Mesendoderm (in vitro differentiated cells): ENCODE measurements around the gene TMEM50B.

Source experiments
- DNase-seq: peaks from one replicate; pipeline ENCODE4 v3.0.0; 2013
- H2AK5ac ChIP-seq: 2 replicates; pipeline ENCODE4 v1.6.1; 2013; ENCODE audit warnings: low read length, inconsistent platforms
- H2BK120ac ChIP-seq: 2 replicates; pipeline ENCODE4 v1.6.1; 2013; ENCODE audit warnings: low read depth, mild to moderate bottlenecking, low read length, moderate library complexity, mixed read lengths
- H2BK15ac ChIP-seq: replicated peaks from 2 replicates; pipeline ENCODE4 v1.6.1; 2013; ENCODE audit warnings: low read depth, mild to moderate bottlenecking, moderate library complexity
- H2BK5ac ChIP-seq: 2 replicates; pipeline ENCODE4 v1.6.1; 2013; ENCODE audit warnings: low read length, inconsistent platforms
- H3K18ac ChIP-seq: 2 replicates; pipeline ENCODE4 v1.6.1; 2013; ENCODE audit warnings: mild to moderate bottlenecking, low read length, mixed read lengths
- H3K23ac ChIP-seq: one replicate; pipeline ENCODE4 v1.6.1; 2013; ENCODE audit warnings: low read length
- H3K27ac ChIP-seq: 2 replicates; pipeline ENCODE4 v1.5.1; 2013; ENCODE audit warnings: low read depth, mild to moderate bottlenecking, inconsistent platforms, low read length, moderate library complexity
- H3K27me3 ChIP-seq: 2 replicates; pipeline ENCODE4 v1.6.1; 2013; ENCODE audit warnings: low read length, control low read depth, mild to moderate bottlenecking, inconsistent platforms; ENCODE audit not compliant: insufficient read depth, poor library complexity
- H3K36me3 ChIP-seq: 2 replicates; pipeline ENCODE4 v1.6.1; 2013; ENCODE audit warnings: low read length, inconsistent platforms; ENCODE audit not compliant: control insufficient read depth, insufficient read depth
- H3K4ac ChIP-seq: one replicate; pipeline ENCODE4 v1.6.1; 2013; ENCODE audit warnings: low read depth, mild to moderate bottlenecking, low read length, moderate library complexity
- H3K4me1 ChIP-seq: 2 replicates; pipeline ENCODE4 v1.6.1; 2013; ENCODE audit warnings: low read depth, low read length, inconsistent platforms; ENCODE audit not compliant: control insufficient read depth
- H3K4me2 ChIP-seq: 2 replicates; pipeline ENCODE4 v1.6.1; 2013; ENCODE audit warnings: low read length
- H3K4me3 ChIP-seq: 2 replicates; pipeline ENCODE4 v1.5.1; 2013; ENCODE audit warnings: mild to moderate bottlenecking, low read length
- H3K56ac ChIP-seq: one replicate; pipeline ENCODE4 v1.6.1; 2013; ENCODE audit warnings: low read length
- H3K79me1 ChIP-seq: 2 replicates; pipeline ENCODE4 v1.6.1; 2013; ENCODE audit warnings: low read length, inconsistent platforms
- H3K79me2 ChIP-seq: 2 replicates; pipeline ENCODE4 v1.6.1; 2013; ENCODE audit warnings: mild to moderate bottlenecking, low read length; ENCODE audit not compliant: control insufficient read depth, insufficient read depth
- H3K9ac ChIP-seq: 2 replicates; pipeline ENCODE4 v1.6.1; 2013; ENCODE audit warnings: low read length, inconsistent platforms
- H4K5ac ChIP-seq: one replicate; pipeline ENCODE4 v1.6.1; 2013; ENCODE audit warnings: low read length
- H4K8ac ChIP-seq: one replicate; pipeline ENCODE4 v1.6.1; 2013; ENCODE audit warnings: low read depth, mild to moderate bottlenecking, control low read depth, low read length, moderate library complexity
- WGBS: extraction: QIAGEN DNeasy Blood & Tissue Kit; methylation state at CpG from one replicate; pipeline ENCODE4 v1.1.7; 2013; ENCODE audit warnings: low lambda C conversion rate, missing lambda C conversion rate; ENCODE audit not compliant: insufficient coverage; ENCODE audit errors: extremely low coverage; 5-methylcytosine and 5-hydroxymethylcytosine counted together

The TMEM50B gene

DNA sequence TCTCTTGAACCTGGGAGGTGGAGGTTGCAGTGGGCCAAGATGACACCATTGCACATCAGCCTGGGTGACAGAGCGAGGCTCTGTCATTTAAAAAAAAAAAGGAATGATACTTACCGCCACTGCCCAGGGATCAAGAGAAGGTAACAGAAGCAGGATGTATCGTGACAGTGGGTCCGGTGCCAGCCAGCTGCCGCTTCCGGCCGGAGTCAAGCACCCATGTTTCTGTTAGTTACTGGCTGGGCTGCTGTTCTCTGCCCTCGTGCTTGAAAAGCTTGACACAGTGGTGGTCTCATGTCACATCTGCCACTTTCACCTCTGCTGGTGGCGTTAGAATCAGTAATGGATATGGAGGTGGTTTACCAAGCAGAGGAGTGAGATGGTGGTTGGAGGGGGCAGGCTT is 55.6 kb downstream of the TMEM50B start:
- Histone ChIP-seq H3K36me3 (peaks cover 12% of the 10 kb centered on the region), H3K56ac (no peak overlapping the region), H2AK5ac (no peak overlapping the region), H4K8ac (no peak overlapping the region), H4K5ac (no peak overlapping the region), H3K4ac (no peak overlapping the region), H3K4me3 (no peak overlapping the region), H3K4me2 (no peak overlapping the region), H2BK120ac (no peak overlapping the region), H2BK15ac (no peak overlapping the region), H3K79me1 (no peaks in the 10 kb centered on the region), H3K79me2 (no peaks in the 10 kb centered on the region), H3K23ac (no peak overlapping the region), H3K18ac (no peak overlapping the region), H3K27me3 (no peaks in the 10 kb centered on the region), H3K9ac (no peak overlapping the region), H2BK5ac (no peak overlapping the region), H3K27ac (no peak overlapping the region), H3K4me1 (no peaks in the 10 kb centered on the region)
- no CpG with 5 or more reads among the region's 9 CpGs for WGBS
- DNase-seq, result no peak

DNA sequence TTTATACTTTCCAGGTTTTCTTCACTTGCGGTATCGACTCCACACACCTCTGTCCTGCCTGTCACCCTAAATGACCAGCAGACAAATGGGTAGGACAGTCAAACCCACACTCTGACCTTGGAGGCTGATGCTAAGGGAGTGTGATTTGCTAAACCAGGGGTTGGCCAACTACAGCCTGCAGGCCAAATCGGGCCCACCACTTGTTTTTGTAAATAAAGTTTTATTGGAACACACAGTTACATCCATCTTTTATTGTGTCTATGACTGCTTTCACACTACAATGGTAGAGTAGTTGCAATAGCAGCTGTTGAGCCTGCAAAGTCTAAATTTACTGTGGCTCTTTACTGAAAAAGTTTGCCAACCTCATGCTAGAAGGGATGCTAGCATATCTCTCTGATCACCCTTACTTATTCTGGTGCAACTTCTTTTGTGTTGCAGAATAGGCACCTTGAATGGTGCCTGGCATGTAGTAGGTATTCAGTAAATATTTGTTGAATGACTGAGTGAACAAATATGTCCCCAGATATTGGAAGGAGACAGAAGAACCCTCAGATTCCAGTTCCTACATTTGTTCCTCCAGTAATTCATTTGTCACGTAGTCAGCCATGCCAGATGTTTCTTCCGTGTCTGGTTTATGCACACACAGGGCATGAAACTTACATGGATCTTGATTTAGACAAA is 57.9 kb downstream of the TMEM50B start:
- Histone ChIP-seq H2BK5ac (no peak overlapping the region), H3K4ac (no peak overlapping the region), H3K79me1 (no peaks in the 10 kb centered on the region), H3K4me1 (no peaks in the 10 kb centered on the region), H2BK15ac (no peak overlapping the region), H3K27ac (no peak overlapping the region), H3K36me3 (peaks cover 12% of the 10 kb centered on the region), H2AK5ac (no peak overlapping the region), H3K23ac (no peak overlapping the region), H4K8ac (no peak overlapping the region), H3K27me3 (no peaks in the 10 kb centered on the region), H3K9ac (no peak overlapping the region), H4K5ac (no peak overlapping the region), H3K79me2 (no peaks in the 10 kb centered on the region), H3K4me3 (no peak overlapping the region), H3K56ac (no peak overlapping the region), H3K4me2 (no peak overlapping the region), H3K18ac (no peak overlapping the region), H2BK120ac (no peak overlapping the region)
- WGBS, result no CpG with 5 or more reads among the region's 5 CpGs
- DNase-seq, result no peak

DNA sequence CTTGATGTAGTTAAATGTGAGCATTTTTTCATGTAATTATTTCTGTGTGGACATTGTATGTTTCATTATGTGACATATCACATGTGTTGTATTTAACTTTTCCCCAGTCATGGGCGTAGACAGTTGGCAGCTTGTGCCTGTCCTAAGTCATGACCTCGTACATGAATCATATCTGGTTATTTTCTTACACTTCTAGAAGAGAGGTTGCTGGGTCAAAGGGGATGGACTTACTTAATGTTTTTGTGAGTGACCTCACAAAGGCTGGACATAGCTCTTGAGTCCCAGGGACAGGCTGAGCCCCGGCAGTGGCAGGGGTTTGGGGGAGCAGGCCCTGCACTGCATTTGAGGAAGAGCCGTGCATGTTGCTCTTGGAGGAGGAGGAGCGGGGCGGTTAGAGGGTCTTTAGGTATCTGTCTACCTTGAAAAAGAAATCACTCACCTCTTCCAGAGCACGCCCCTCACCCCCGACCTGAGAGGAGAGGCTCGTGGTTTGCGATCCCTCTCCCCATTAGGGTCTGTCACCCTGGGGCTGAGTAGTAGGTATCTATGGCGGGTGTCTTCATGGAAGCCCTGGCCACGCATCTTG is 60.1 kb downstream of the TMEM50B start:
- H3K23ac ChIP-seq, result no peak overlapping the region
- H3K36me3 ChIP-seq, result peaks cover 10% of the 10 kb centered on the region
- no peak overlapping the region for H3K4ac ChIP-seq
- H3K27ac ChIP-seq, result no peak overlapping the region
- WGBS, result no CpG with 5 or more reads among the region's 12 CpGs
- no peak overlapping the region for H2AK5ac ChIP-seq
- H3K9ac ChIP-seq, result no peak overlapping the region
- no peak overlapping the region for H3K4me3 ChIP-seq
- H3K18ac ChIP-seq, result no peak overlapping the region
- no peak overlapping the region for H2BK120ac ChIP-seq
- H3K27me3 ChIP-seq, result no peaks in the 10 kb centered on the region
- H3K79me1 ChIP-seq, result peaks cover 7% of the 10 kb centered on the region
- H3K4me2 ChIP-seq, result no peak overlapping the region
- no peak for DNase-seq
- H2BK15ac ChIP-seq, result no peak overlapping the region
- H3K4me1 ChIP-seq, result no peaks in the 10 kb centered on the region
- no peak overlapping the region for H2BK5ac ChIP-seq
- H4K5ac ChIP-seq, result no peak overlapping the region
- H3K56ac ChIP-seq, result no peak overlapping the region
- peaks cover 3% of the 10 kb centered on the region for H3K79me2 ChIP-seq
- H4K8ac ChIP-seq, result no peak overlapping the region

DNA sequence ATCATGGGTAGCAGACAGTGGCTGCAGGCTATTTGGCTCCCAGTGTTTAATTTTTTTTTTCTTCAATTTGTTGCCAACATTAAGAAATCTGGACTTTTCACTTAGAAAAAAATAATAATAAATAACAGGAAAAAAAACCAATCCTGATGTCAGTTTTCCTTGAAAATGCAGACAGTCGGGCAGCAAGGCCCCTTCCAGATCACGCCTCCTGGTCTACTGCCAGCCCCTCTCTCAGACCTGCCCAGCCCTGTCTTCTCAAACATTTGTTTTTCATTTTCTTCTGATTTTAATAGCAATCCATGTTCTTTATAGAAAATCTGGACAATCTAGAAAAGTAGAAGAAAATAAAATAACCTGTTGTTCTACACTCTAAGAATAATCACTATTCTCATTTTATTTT is 61.1 kb downstream of the TMEM50B start:
- no peak overlapping the region for H2BK5ac ChIP-seq
- H3K4ac ChIP-seq, result no peak overlapping the region
- no CpG with 5 or more reads among the region's 2 CpGs for WGBS

DNA sequence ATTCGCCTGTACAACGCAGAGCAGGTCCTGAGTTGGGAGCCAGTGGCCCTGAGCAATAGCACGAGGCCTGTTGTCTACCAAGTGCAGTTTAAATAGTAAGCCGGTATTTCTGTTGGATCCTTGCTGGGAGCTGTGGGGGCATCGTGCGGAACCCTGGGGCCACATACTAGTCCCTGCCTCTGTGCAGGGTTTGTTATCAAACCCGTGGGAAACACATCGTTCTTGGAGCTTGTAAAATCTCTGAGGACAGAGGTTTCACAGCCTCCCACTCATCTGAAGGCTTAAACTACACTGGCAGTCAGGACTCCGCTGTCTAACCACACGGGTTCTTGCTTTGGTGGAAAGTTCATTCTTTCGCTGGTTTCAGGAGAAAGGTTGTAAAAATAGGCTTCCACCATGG is 64.8 kb downstream of the TMEM50B start:
- Histone ChIP-seq H3K79me1 (peaks cover 20% of the 10 kb centered on the region), H3K23ac (no peak overlapping the region), H3K18ac (no peak overlapping the region), H2BK15ac (no peak overlapping the region), H2BK120ac (no peak overlapping the region), H2BK5ac (no peak overlapping the region), H4K8ac (no peak overlapping the region), H3K4me3 (no peak overlapping the region), H3K36me3 (peaks cover 3% of the 10 kb centered on the region), H3K4me1 (peaks cover 7% of the 10 kb centered on the region), H2AK5ac (no peak overlapping the region), H3K56ac (no peak overlapping the region), H3K27ac (no peak overlapping the region), H3K4me2 (no peak overlapping the region), H3K79me2 (peaks cover 11% of the 10 kb centered on the region), H3K9ac (no peak overlapping the region), H4K5ac (no peak overlapping the region), H3K27me3 (no peaks in the 10 kb centered on the region), H3K4ac (no peak overlapping the region)
- DNase-seq, result no peak
- no CpG with 5 or more reads among the region's 11 CpGs for WGBS

More for the DNA sequence above, 61.1 kb downstream of the TMEM50B start:
- Histone ChIP-seq H3K4me2 (no peak overlapping the region), H2BK120ac (no peak overlapping the region), H3K79me2 (peaks cover 7% of the 10 kb centered on the region), H3K56ac (no peak overlapping the region), H3K79me1 (peaks cover 11% of the 10 kb centered on the region), H3K4me3 (no peak overlapping the region), H3K9ac (no peak overlapping the region), H3K27me3 (no peaks in the 10 kb centered on the region), H3K4me1 (peaks cover 4% of the 10 kb centered on the region), H3K23ac (no peak overlapping the region), H3K18ac (no peak overlapping the region), H3K36me3 (peaks cover 8% of the 10 kb centered on the region), H4K8ac (no peak overlapping the region), H4K5ac (no peak overlapping the region), H3K27ac (no peak overlapping the region), H2BK15ac (no peak overlapping the region), H2AK5ac (no peak overlapping the region)
- DNase-seq, result no peak

DNA sequence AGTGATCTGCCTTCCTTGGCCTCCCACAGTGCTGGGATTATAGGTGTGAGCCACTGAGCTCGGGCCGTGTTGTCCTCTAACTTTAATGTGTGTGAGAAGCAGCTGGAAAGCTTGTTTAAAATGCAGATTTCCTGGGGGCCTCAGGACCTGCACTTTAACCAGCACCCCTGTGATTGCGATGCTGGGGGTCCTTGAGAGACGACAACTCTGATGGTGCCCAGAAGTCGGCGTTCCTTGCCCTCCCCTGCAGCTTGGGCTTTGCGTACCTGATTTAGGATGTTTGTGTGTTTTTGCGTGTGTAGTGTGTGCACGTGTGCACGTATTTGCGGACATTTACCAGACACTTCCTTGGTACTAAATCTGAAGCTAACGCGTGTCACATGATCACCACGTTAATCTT is 65.7 kb downstream of the TMEM50B start:
- H3K36me3 ChIP-seq, result peaks cover 3% of the 10 kb centered on the region
- no peak overlapping the region for H3K4me3 ChIP-seq
- no peak overlapping the region for H4K5ac ChIP-seq

More for the DNA sequence above, 65.7 kb downstream of the TMEM50B start:
- H3K27me3 ChIP-seq, result no peaks in the 10 kb centered on the region
- H4K8ac ChIP-seq, result no peak overlapping the region
- H2BK15ac ChIP-seq, result no peak overlapping the region
- no peak for DNase-seq
- no peak overlapping the region for H2BK120ac ChIP-seq
- H3K4me2 ChIP-seq, result no peak overlapping the region
- no CpG with 5 or more reads among the region's 14 CpGs for WGBS
- H3K18ac ChIP-seq, result no peak overlapping the region
- H2BK5ac ChIP-seq, result no peak overlapping the region
- H3K4ac ChIP-seq, result no peak overlapping the region
- H3K56ac ChIP-seq, result no peak overlapping the region
- no peak overlapping the region for H3K23ac ChIP-seq
- peaks cover 20% of the 10 kb centered on the region for H3K79me1 ChIP-seq
- H3K9ac ChIP-seq, result no peak overlapping the region
- H2AK5ac ChIP-seq, result no peak overlapping the region
- H3K4me1 ChIP-seq, result peaks cover 7% of the 10 kb centered on the region
- H3K79me2 ChIP-seq, result peaks cover 16% of the 10 kb centered on the region
- no peak overlapping the region for H3K27ac ChIP-seq
